NCI-H1436 treated with DMSO at 0.1 percent for 48 hours (cell line): ENCODE results near the gene CDH2.

Source experiments
- DNase-seq: peaks from one replicate; lab custom pipeline; 2025; lab: John Stamatoyannopoulos, UW

CDH2 gene

GRCh38 chr18:28168725-28169124 is 8.2 kb downstream of the CDH2 start:
- DNase-seq = no peak

- no peak for DNase-seq
These were observed 9.0 kb downstream of the CDH2 start for GRCh38 chr18:28167835-28168349.

- DNase-seq = no peak
These were observed 12.0 kb downstream of the CDH2 start for GRCh38 chr18:28164771-28165483.

- DNase-seq = no peak
These were observed 13.6 kb downstream of the CDH2 start for GRCh38 chr18:28163201-28163775.

- DNase-seq = no peak
These were observed 15.0 kb downstream of the CDH2 start for GRCh38 chr18:28161608-28162599.

- DNase-seq = no peak
These were observed 17.9 kb downstream of the CDH2 start for GRCh38 chr18:28159055-28159454.

GRCh38 chr18:28158083-28158581 is 18.8 kb downstream of the CDH2 start:
- no peak for DNase-seq

GRCh38 chr18:28153485-28154065 is 23.4 kb downstream of the CDH2 start:
- DNase-seq = no peak

- no peak for DNase-seq
These were observed 24.2 kb downstream of the CDH2 start for GRCh38 chr18:28152754-28153153.

- no peak for DNase-seq
These were observed 24.6 kb downstream of the CDH2 start for GRCh38 chr18:28152354-28152753.

GRCh38 chr18:28151434-28151833 is 25.5 kb downstream of the CDH2 start:
- no peak for DNase-seq

- DNase-seq = no peak
These were observed 26.0 kb downstream of the CDH2 start for GRCh38 chr18:28150925-28151324.

- no peak for DNase-seq
These were observed 27.0 kb downstream of the CDH2 start for GRCh38 chr18:28149810-28150420.

GRCh38 chr18:28147674-28148171 is 29.2 kb downstream of the CDH2 start:
- no peak for DNase-seq

- no peak for DNase-seq
These were observed 33.2 kb downstream of the CDH2 start for GRCh38 chr18:28143725-28144124.

- DNase-seq = no peak
These were observed 38.1 kb downstream of the CDH2 start for GRCh38 chr18:28138816-28139215.

- no peak for DNase-seq
These were observed 40.9 kb downstream of the CDH2 start for GRCh38 chr18:28136071-28136470.

GRCh38 chr18:28134774-28135173 is 42.2 kb downstream of the CDH2 start:
- no peak for DNase-seq

GRCh38 chr18:28132084-28132483 is 44.8 kb downstream of the CDH2 start:
- no peak for DNase-seq

GRCh38 chr18:28128659-28128980 is 48.3 kb downstream of the CDH2 start:
- DNase-seq = no peak
